Fibroblast of upper back skin (primary cell): ENCODE results near the gene CCDC124.
"Not testable (repeated sequence)": the region's sequence is repeated elsewhere in the genome, so short reads cannot be mapped to it uniquely, and the experiment has no call there.

ENCODE experiments used
- DNase-seq: peaks from one replicate; pipeline ENCODE4 v3.0.0-alpha.2; 2013

Gene CCDC124

DNA sequence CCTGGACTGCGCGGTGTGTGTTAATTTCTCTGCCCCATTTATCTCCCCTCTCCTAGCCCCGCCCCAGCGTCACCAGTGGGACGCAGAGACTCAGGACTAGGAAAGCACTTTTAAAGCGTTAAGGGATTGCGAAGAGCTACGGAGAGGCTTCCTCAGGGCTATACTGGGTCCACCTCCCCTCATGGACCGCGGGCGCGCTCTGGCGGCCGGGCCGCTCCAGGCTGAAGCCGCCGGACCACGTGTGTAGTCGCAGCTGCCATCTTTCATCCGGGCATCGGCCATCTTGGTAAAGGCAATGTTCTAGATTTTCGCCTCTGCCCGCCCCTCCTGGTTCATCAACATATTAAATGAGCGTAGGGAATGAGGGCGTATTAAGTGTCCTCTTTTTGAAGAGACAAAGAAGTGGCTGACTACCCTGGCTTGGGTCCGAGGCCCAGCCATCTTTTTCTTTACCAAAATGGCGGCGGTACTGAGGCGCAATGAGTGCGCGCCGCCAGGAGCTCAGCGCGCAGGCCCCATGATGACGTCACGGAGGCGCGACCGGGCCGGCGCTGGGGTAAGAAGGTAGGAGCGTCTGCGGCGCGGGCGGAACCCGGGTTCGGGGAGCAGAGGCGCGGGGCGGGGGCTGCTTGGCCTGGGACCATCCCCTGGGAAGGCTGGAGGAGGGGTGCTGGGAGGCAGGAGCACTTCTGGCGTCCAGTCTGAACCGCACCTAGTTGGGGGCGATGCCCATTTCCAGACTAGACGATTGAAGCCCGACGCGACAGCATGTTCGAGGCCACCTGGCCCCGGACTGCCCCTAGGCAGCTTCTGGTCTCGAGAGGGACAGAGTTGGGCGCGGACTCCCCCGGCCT is at the start of gene CCDC124:
TSS of gene CCDC124 (plus strand) at position 531 of the 854 bp plus-strand sequence. CDS start 3,406 bp downstream, outside the sequence.
- peak; percentile 89 for DNase-seq

- DNase-seq = no peak
Observed at GRCh38 chr19:17883627-17884410, 49.0 kb upstream of the CCDC124 start.

DNA sequence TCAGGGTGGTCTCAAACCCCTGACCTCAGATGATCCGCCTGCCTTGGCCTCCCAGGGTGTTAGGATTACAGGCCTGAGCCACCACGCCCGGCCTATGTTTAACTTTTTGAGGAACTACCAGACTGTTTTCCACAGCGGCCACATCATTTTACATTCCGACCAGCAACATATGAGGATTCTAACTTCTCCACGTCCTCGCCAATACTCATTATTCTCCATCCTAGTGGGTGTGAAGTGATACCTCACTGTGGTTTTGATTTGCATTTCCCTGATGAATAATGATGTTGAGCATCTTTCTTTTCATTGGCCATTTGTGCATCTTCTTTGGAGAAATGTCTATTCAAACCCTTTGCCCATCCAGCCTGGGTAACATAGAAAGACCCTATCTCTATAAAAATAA is 46.3 kb upstream of the CCDC124 start:
- no peak for DNase-seq

DNA sequence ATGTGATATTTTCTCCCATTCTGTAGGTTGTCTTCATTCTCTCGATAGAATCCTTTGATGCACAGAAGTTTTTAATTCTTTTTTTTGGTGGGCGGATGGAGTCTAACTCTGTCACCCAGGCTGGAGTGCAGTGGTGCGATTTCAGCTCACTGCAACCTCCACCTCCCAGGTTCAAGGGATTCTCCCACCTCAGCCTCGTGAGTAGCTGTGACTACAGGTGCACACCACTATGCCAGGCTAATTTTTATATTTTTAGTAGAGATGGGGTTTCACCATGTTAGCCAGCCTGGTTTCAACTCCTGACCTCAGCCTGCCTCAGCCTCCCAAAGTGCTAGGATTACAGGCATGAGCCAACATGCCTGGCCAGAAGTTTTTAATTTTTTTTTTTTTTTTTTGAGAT is 45.6 kb upstream of the CCDC124 start:
- not testable (repeated sequence) for DNase-seq

DNA sequence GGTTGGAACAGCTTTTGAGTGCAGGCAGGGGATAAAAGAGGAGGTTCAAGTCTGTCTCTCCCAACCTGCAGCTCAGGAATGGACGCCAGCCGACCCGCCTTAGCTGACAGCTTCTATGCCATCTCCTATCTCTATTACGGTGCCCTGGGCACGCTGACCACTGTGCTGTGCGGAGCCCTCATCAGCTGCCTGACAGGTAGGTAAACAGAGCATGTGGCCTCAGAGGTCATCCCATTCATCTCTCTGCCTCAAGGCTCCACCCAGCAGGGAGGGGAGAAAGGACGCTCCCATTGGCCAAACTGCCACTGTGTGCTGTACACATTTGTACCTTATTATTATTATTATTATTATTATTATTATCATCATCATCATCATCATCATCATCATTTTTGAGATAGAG is 44.6 kb upstream of the CCDC124 start:
- DNase-seq = no peak

DNA sequence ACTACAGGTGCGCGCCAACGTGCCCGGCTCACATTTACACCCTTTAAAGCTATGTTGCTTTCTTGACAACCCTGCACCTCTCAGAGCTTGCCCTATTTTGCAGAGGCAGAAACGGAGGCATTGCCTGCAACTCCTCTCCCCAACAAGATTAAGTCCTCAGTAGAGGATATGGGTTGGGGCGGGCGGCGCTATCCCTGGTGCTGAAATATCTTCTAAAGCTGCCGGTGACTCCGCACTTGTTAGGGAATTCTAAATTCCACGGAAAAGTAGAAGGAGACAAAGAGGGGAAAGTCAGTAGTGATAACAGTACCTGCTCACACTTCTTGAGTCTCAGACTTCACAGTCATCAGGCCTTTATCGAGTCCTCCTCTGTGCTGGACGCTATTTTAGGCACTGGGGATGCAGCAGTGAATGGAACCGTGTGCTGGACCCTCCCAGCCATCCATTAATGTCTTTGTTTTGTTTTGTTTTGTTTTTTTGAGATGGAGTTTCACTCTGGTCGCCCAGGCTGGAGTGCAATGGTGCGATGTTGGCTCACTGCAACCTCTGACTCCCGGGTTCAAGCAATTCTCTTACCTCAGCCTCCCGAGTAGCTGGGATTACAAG is 43.1 kb upstream of the CCDC124 start:
- DNase-seq = peak; percentile 47

- no peak for DNase-seq
Observed at GRCh38 chr19:17893766-17894165, 39.0 kb upstream of the CCDC124 start.

- DNase-seq = peak; percentile 68
Observed at GRCh38 chr19:17902701-17903100, 30.1 kb upstream of the CCDC124 start.

- DNase-seq = no peak
Observed at GRCh38 chr19:17908244-17908643, 24.6 kb upstream of the CCDC124 start.

DNA sequence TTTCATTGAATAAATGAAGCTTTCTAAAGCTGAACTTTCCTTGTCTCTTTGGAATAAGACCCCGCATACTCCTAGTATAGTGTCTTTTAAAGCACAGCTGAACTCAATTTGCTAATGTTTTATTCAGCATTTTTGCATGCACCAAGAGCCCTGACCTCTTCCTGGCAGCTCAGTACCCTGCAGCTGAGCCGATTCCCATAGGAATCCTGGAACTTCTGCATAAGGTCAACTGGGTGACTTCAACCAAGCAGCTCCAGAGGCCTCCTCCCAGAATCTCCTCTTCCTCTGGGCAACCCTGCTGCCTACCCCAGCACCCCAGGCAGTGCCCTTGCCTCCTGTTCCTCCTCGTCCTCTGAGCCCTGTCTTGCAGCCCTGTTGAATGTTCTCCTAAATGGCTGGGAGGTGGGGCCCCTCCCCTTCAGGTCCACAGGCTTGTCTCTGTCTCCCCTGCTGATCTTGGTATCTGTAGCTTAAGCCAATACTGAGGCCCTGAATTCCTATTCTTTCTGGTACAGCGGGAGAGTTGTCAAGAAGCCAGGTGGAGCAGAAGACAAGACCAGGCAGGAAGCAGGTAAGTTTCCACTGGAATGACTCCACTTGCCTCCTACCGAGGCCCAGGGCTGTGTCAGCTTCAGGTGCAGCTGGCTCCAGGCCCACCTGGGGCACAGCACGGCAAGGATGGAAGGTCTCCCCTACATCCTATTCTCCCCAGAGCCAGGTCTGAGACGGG is 23.6 kb upstream of the CCDC124 start:
- DNase-seq = no peak

DNA sequence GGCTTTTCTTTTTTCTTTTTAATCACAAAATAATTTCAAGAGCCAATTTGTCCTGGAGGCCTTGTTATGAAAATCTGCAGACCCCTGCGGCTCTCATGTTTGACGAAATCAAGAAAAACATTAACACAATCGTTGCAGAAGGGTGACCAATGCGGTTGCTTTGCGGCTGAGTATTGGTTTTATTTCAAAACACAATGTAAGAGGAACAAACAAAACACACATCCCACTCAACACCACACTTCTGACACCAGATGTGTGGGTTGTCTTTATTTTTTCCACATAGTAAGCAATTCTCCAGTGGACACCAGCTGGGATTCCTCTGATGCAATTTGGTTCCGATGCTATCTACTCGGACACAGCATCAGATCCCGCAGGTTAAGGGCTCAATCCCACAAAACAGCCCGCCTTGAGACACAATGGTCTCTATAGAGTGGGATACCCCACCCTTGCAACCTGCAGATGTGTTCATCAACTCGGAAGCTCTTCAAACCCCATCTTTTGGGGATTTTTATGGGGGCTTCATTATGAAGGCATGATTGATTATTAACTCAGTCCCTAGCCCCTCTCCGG is 21.9 kb upstream of the CCDC124 start:
- DNase-seq = no peak

DNA sequence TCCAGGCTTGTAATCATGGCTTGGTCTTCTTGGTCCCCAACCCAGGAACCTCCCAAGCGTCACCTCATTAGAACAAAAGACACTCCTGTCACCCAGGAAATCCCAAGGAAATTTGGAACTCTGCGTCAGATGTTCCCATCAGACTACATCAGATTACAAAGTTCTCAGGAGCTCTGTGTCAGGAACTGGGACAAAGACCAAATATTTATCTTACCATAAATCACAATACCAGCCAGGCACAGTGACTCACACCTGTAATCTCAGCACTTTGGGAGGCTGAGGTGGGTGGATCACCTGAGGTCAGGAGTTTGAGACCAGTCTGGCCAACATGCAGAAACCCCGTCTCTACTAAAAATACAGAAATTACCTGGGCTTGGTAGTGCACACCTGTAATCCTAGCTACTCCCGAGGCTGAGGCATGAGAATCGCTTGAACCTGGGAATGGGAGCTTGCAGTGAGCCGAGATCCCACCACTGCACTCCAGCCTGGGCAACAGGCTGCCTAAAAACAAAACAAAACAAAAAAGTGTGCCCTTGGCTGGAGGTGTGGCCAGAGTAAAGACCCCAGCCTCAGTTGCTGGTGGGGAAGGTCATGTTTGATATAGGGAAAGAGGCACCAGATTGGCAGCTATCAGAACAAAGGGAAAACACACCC is 16.7 kb upstream of the CCDC124 start:
- no peak for DNase-seq

DNA sequence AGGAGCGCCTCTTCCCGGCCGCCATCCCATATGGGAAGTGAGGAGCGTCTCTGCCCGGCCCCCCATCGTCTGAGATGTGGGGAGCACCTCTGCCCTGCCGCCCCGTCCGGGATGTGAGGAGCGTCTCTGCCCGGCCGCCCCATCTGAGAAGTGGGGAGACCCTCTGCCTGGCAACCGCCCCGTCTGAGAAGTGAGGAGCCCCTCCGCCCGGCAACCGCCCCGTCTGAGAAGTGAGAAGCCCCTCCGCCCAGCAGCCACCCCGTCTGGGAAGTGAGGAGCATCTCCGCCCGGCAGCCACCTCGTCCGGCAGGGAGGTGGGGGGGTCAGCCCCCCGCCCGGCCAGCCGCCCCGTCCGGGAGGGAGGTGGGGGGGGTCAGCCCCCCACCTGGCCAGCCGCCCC is 14.7 kb upstream of the CCDC124 start:
- not testable (repeated sequence) for DNase-seq

- not testable (repeated sequence) for DNase-seq
Observed at GRCh38 chr19:17919122-17919521, 13.7 kb upstream of the CCDC124 start.

DNA sequence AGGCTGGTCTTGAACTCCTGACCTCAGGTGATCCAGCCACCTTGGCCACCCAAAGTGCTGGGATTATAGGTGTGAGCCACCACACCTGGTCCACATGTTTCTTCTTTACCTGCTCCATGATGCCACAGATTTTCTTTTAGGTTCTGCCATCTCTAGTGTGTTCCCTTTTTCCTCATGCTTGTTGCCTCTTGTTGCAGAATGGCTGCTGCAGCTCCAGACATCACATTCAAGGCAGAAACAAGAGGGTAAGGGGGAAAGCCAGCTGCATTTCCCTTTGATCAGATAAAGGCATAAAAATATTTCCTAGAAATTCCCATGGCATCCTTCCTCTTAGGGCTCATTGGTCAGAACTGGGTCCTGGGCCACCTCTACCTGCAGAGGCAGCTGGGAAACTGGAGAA is 12.3 kb upstream of the CCDC124 start:
- no peak for DNase-seq

DNA sequence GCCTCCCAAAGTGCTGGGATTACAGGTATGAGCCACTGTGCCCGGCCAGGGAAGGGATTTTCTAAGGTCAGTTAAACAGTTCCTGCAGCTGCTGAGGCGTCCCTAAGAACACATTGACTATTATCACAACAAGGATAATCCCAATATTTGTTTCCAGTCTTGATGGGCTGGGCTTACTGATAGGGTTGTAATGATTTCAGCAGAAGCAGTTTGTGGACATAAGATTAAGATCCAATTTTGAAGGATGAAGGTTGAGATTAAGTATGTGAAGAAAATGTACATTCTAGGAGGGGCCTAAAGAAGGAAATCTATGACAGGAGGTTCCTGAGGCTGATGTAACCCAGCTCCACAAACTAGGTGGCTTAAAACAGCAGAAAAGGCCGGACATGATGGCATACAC is 10.7 kb upstream of the CCDC124 start:
- no peak for DNase-seq

GRCh38 chr19:17926044-17926443 is 6.8 kb upstream of the CCDC124 start:
- DNase-seq = no peak

DNA sequence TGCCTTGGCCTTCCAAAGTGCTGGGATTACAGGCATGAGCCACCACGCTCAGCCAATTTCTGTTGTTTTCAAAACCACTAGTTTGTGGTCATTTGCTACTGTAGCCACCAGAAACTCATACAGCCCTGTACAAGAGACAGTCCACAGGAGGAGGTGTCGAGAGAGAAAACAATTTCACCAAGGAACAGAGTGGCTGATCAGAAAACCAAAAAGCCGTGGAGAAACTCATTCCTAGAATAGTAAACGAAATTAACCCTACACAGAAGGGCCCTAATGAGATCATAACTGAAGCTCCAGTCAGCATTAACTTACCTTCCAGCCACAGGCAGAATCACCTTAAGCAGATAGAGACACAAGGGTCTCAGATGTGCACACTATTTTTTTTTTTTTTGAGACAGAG is 3.8 kb upstream of the CCDC124 start:
- no peak for DNase-seq

DNA sequence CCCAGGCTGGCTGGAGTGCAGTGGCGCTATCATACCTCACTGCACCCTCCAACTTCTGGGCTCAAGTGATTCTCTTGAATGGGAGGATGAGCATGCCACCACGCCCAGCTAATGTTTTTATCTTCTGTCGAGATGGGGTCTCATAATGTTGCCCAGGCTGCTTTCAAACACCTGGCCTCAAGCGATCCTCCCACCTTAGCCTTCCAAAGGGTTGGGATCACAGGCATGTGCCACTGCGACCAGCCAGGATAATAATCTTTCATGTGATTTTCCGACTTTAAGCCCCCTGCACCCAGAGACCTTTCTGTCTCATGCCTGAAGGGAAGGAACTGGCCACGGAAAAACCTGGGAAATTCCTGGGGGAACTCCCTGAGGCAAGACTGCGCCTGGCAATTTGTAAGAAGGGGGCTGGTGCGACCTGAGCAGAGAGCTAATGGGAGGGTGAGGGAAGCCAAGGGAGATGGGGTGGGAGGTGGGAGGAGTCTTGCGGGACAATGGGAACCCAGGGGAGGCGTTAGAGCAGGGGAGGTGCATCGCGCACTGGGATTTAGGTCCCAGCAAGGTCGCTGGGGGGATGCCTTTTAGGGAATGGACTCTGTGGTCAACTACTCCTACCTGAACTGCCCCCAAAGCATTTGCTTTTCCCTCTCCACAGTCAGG is 1.2 kb upstream of the CCDC124 start:
- peak; percentile 13 for DNase-seq

DNA sequence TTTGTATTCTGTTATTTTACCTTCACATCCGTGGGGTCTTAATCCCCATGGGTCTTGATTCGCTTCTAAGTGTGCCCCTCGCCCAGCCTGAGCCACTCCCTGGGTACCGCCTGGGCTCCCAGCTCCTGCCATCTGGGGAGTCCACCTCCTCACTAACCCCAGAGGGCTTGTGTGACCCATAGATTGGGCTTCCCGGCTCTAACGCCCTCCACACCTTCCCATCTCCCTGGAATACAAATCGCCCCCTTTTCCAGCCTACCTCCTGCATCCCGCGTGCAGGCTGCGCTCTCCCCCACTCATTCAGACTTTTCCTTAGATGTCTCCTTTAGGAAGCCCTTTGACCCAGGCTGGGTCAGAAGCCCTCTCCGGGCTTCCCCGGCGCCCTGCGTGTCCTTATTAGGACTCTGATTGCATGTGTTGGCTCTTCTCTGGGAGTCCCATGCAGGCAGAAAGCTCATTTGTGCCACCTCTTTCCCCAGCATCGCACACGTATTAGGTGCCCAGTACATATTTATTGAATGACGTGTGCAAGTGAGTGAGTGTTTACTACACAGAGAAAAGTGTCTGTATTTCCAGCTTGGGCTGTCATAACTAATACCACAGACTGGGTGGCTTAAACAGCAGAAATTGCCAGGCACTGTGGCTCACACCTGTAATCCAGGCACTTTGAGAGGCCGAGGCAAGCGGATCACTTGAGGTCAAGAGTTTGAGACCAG is 757 bp downstream of the CCDC124 start:
- no peak for DNase-seq

- DNase-seq = no peak
Observed at GRCh38 chr19:17936379-17936778, 3.6 kb downstream of the CCDC124 start.
